Measurements from ENCODE around the gene CAB39L. TPM values are rescaled to one million over a fixed set of nuclear protein-coding genes. Genes with fewer than 3 reads are reported as not detected.
"Not testable (repeated sequence)": the region's sequence is repeated elsewhere in the genome, so short reads cannot be mapped to it uniquely, and the experiment has no call there.

CAB39L gene
- total RNA-seq, 2 donors from 2014 or later, result 24.3 to 27.1 TPM

GRCh38 chr13:49341517-49341916 is 102.3 kb downstream of the CAB39L start:
- no peak overlapping the region for H3K27ac ChIP-seq

GRCh38 chr13:49340161-49340560 is 103.7 kb downstream of the CAB39L start:
- Histone ChIP-seq H3K4me3 (no peak overlapping the region), H3K27me3 (no peaks in the 10 kb centered on the region), H3K4me1 (no peaks in the 10 kb centered on the region), H3K36me3 (peaks cover 12% of the 10 kb centered on the region), H3K27ac (peak overlapping the region in 1 of 2 donors; percentile 70), H3K9me3 (no peaks in the 10 kb centered on the region)
- no peak for TF ChIP-seq CTCF (IDR thresholded peaks at IDR 0.05)
- no peak for DNase-seq (ENCODE audit: low spot score)

More at GRCh38 chr13:49341517-49341916, 102.3 kb downstream of the CAB39L start:
- Histone ChIP-seq H3K9me3 (no peaks in the 10 kb centered on the region), H3K4me3 (no peak overlapping the region), H3K36me3 (peaks cover 12% of the 10 kb centered on the region), H3K27me3 (no peaks in the 10 kb centered on the region), H3K4me1 (no peaks in the 10 kb centered on the region)
- no peak for DNase-seq (ENCODE audit: low spot score)
- TF ChIP-seq CTCF (IDR thresholded peaks at IDR 0.05), result no peak

- no peaks in the 10 kb centered on the region for H3K9me3 ChIP-seq
- no peak for DNase-seq (ENCODE audit: low spot score)
- H3K36me3 ChIP-seq, result peaks cover 12% of the 10 kb centered on the region
Observed at GRCh38 chr13:49336655-49337054, 107.2 kb downstream of the CAB39L start.

GRCh38 chr13:49330546-49330864 is 113.4 kb downstream of the CAB39L start:
- Histone ChIP-seq H3K4me3 (no peak overlapping the region), H3K36me3 (no peaks in the 10 kb centered on the region), H3K27ac (no peak overlapping the region), H3K27me3 (no peaks in the 10 kb centered on the region), H3K9me3 (no peaks in the 10 kb centered on the region), H3K4me1 (peaks cover 0 to 6% of the 10 kb centered on the region in 2 donors)
- DNase-seq (ENCODE audit: low spot score), result no peak
- no peak for TF ChIP-seq CTCF (IDR thresholded peaks at IDR 0.05)

More at GRCh38 chr13:49336655-49337054, 107.2 kb downstream of the CAB39L start:
- Histone ChIP-seq H3K27me3 (no peaks in the 10 kb centered on the region), H3K4me3 (no peak overlapping the region), H3K27ac (no peak overlapping the region), H3K4me1 (no peaks in the 10 kb centered on the region)
- TF ChIP-seq CTCF (IDR thresholded peaks at IDR 0.05), result no peak

GRCh38 chr13:49329831-49330545 is 113.9 kb downstream of the CAB39L start:
- no peak for TF ChIP-seq CTCF (IDR thresholded peaks at IDR 0.05)
- H3K4me3 ChIP-seq, result no peak overlapping the region
- no peaks in the 10 kb centered on the region for H3K27me3 ChIP-seq
- no peak overlapping the region for H3K27ac ChIP-seq
- H3K9me3 ChIP-seq, result no peaks in the 10 kb centered on the region
- no peak for DNase-seq (ENCODE audit: low spot score)
- H3K4me1 ChIP-seq, result peaks cover 0 to 6% of the 10 kb centered on the region in 2 donors
- H3K36me3 ChIP-seq, result no peaks in the 10 kb centered on the region

- not testable (repeated sequence) for H3K27ac ChIP-seq
Observed at GRCh38 chr13:49327145-49327544, 116.7 kb downstream of the CAB39L start.

More at GRCh38 chr13:49327145-49327544, 116.7 kb downstream of the CAB39L start:
- not testable (repeated sequence) for H3K4me3 ChIP-seq; H3K9me3 ChIP-seq; H3K4me1 ChIP-seq; H3K27me3 ChIP-seq; DNase-seq (ENCODE audit: low spot score); H3K36me3 ChIP-seq

Data from right atrium auricular region (tissue), 2 donors.